PC-3 (cell line): ENCODE results near the gene WDR6. TPM values are rescaled to one million over a fixed set of nuclear protein-coding genes. Genes with fewer than 3 reads are reported as not detected.

Experiments used
- ATAC-seq: fragments of 200-7000 bp; cut with Tn5 transposase; 2 replicates; pipeline ENCODE4 v1.9.1; 2020; ENCODE audit warnings: mild to moderate bottlenecking, moderate library complexity
- BruUV-seq: library from RNA; stranded (reverse); fragments of 400-500 nt; replicated peaks from 2 replicates; lab custom pipeline; 2021; lab: Mats Ljungman, UMichigan
- CTCF ChIA-PET: fragments of 300-600 bp; sonication (Branson Sonifier 250); formaldehyde crosslinking; loops from one replicate; lab custom pipeline; 2022; ENCODE audit warnings: antibody characterized with exemption; lab: Charles Lee
- POLR2A ChIA-PET: fragments of 300-600 bp; sonication (Branson Sonifier 250); formaldehyde crosslinking; loops from one replicate; lab custom pipeline; 2022; ENCODE audit warnings: antibody characterized with exemption; ENCODE audit not compliant: unreplicated experiment; lab: Charles Lee
- DNase-seq: peaks from one replicate; pipeline ENCODE4 v3.0.0-alpha.2; 2015
- H2AFZ ChIP-seq: fragments of 300-600 bp; sonication (generic); 2 replicates; pipeline ENCODE4 v1.6.0; 2016; ENCODE audit warnings: antibody characterized with exemption, low read length
- H3F3A ChIP-seq: fragments of 300-600 bp; sonication (generic); one replicate; pipeline ENCODE4 v1.6.0; 2017; ENCODE audit warnings: antibody characterized with exemption, low read length, control low read depth, mild to moderate bottlenecking; ENCODE audit not compliant: unreplicated experiment
- H3K27ac ChIP-seq: fragments of 300-600 bp; sonication (generic); 2 replicates; pipeline ENCODE4 v1.5.1; 2016; ENCODE audit warnings: mild to moderate bottlenecking, low read length
- H3K27me3 ChIP-seq: fragments of 300-600 bp; sonication (generic); 2 replicates; pipeline ENCODE4 v1.6.1; 2016; ENCODE audit warnings: low read length, mixed read lengths
- H3K36me3 ChIP-seq: fragments of 300-600 bp; sonication (generic); 2 replicates; pipeline ENCODE4 v1.6.1; 2016; ENCODE audit warnings: low read depth, mixed run types, low read length, mixed read lengths
- H3K4me1 ChIP-seq: fragments of 300-600 bp; sonication (generic); 2 replicates; pipeline ENCODE4 v1.5.1; 2016; ENCODE audit warnings: low read length; ENCODE audit not compliant: insufficient read depth
- H3K4me2 ChIP-seq: fragments of 300-600 bp; sonication (generic); 2 replicates; pipeline ENCODE4 v1.6.0; 2016; ENCODE audit warnings: low read length
- H3K4me3 ChIP-seq: fragments of 300-600 bp; sonication (generic); 2 replicates; pipeline ENCODE4 v1.5.1; 2016; ENCODE audit warnings: mild to moderate bottlenecking, low read length, mixed read lengths
- H3K79me2 ChIP-seq: fragments of 300-600 bp; sonication (generic); 2 replicates; pipeline ENCODE4 v1.6.1; 2017; ENCODE audit warnings: low read length, mixed read lengths
- H3K9ac ChIP-seq: fragments of 300-600 bp; sonication (generic); 2 replicates; pipeline ENCODE4 v1.6.0; 2016; ENCODE audit warnings: mild to moderate bottlenecking, low read length
- H3K9me2 ChIP-seq: fragments of 300-600 bp; sonication (generic); replicated peaks from 2 replicates; pipeline ENCODE4 v1.6.1; 2016; ENCODE audit warnings: mixed run types, low read length, mixed read lengths
- H3K9me3 ChIP-seq: fragments of 300-600 bp; sonication (generic); 2 replicates; pipeline ENCODE4 v1.6.1; 2016; ENCODE audit warnings: low read length, mixed read lengths
- H4K20me1 ChIP-seq: fragments of 300-600 bp; sonication (generic); 2 replicates; pipeline ENCODE4 v1.6.1; 2016; ENCODE audit warnings: low read length, mixed read lengths
- EZH2 ChIP-seq: fragments of 300-600 bp; sonication (generic); IDR thresholded peaks from one replicate; pipeline ENCODE4 v1.6.1; 2017; ENCODE audit warnings: antibody characterized with exemption, mild to moderate bottlenecking, low read length; ENCODE audit not compliant: unreplicated experiment
- EZH2phosphoT487 ChIP-seq: fragments of 300-600 bp; sonication (generic); IDR thresholded peaks from 2 replicates; pipeline ENCODE4 v1.6.1; 2018; ENCODE audit warnings: mild to moderate bottlenecking, antibody characterized with exemption, low read length, borderline replicate concordance
- intact Hi-C: fragments of 100-400 bp; cut with micrococcal nuclease; formaldehyde crosslinking; loops from 2 replicates; pipeline ENCODE4 v1.9.0; 2023
- total RNA-seq: library from RNA; depleted of rRNA; stranded (reverse); fragments of >200 nt; gene quantifications from 2 replicates; pipeline ENCODE4 v1.2.3, GENCODE V29; 2014
- TF ChIP-seq, protein P1 (sequence below): fragments of 300-600 bp; sonication (generic); conservative IDR thresholded peaks from 2 replicates; pipeline ENCODE4 v1.5.1; 2017; ENCODE audit warnings: antibody characterized with exemption, low read depth, mild to moderate bottlenecking, low read length

Gene WDR6
- total RNA-seq, 1 experiment from 2014 or later = 92.7 TPM

DNA sequence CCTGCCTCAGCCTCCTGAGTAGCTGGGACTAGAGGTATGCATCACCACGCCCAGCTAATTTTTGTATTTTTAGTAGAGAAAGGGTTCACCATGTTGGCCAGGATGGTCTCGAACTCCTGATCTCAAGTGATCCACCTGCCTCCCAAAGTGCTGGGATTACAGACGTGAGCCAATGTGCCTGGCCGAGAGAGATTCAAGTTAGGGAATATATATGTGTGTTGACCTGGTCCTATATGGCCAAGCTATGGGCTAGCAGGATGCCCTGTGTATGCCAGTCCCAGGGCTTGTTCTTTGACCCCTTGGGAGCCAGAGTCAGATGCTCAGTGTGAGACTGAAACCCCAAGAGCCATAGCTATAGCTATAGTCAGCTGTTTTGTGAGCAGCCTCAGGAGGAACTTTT lies 16.6 kb downstream of the WDR6 start:
- Histone ChIP-seq H2AFZ (no peak overlapping the region), H3K4me3 (no peak overlapping the region), H3K27me3 (no peaks in the 10 kb centered on the region), H3K36me3 (peaks cover 45% of the 10 kb centered on the region), H3K9me3 (no peaks in the 10 kb centered on the region), H3K27ac (no peak overlapping the region), H4K20me1 (0 out of 2 replicates have a peak, but pooled peaks cover 13% of the 10 kb centered on the region), H3F3A (no peaks in the 10 kb centered on the region), H3K4me2 (peak overlapping the region; percentile 32), H3K79me2 (peaks cover 88% of the 10 kb centered on the region), H3K9me2 (no peaks in the 10 kb centered on the region), H3K9ac (no peak overlapping the region), H3K4me1 (peaks cover 45% of the 10 kb centered on the region)
- ATAC-seq (no peak), DNase-seq (no peak)
- CTCF ChIA-PET = no interaction called here
- TF ChIP-seq, protein P1, sequence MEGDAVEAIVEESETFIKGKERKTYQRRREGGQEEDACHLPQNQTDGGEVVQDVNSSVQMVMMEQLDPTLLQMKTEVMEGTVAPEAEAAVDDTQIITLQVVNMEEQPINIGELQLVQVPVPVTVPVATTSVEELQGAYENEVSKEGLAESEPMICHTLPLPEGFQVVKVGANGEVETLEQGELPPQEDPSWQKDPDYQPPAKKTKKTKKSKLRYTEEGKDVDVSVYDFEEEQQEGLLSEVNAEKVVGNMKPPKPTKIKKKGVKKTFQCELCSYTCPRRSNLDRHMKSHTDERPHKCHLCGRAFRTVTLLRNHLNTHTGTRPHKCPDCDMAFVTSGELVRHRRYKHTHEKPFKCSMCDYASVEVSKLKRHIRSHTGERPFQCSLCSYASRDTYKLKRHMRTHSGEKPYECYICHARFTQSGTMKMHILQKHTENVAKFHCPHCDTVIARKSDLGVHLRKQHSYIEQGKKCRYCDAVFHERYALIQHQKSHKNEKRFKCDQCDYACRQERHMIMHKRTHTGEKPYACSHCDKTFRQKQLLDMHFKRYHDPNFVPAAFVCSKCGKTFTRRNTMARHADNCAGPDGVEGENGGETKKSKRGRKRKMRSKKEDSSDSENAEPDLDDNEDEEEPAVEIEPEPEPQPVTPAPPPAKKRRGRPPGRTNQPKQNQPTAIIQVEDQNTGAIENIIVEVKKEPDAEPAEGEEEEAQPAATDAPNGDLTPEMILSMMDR = no peak
- TF ChIP-seq EZH2phosphoT487 = no peak
- TF ChIP-seq EZH2 = no peak
- intact Hi-C loops = loop anchor here (5.0 kb wide), 1 partner anchor 69 kb away; the partner anchor contains the start of gene QRICH1
- no TSS peak for BruUV-seq
- POLR2A ChIA-PET = no interaction called here

DNA sequence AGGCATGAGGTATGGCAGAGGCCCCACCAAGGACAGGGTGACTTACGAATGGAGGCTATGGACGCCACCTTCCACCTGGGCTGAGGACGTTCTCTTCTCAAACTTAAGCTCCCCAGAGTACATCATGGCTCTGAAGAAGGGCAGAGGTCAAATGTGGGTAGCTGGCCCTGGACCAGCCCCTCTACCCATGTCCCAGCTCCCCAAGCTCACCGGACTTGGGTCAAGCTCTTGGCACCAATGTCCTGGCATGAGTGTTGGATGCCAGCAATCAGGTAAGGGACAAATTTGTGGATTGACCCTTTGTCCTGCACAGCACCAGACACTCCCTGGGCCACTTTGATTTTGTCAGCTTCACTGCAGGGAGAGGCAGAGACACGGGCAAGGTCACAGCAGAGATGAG lies 17.3 kb downstream of the WDR6 start:
- Histone ChIP-seq H3K27me3 (no peaks in the 10 kb centered on the region), H3K9me2 (no peaks in the 10 kb centered on the region), H3F3A (peaks cover under 1% of the 10 kb centered on the region), H3K27ac (no peak overlapping the region), H2AFZ (no peak overlapping the region), H3K9ac (no peak overlapping the region), H3K4me3 (no peak overlapping the region), H3K4me2 (peak overlapping the region; percentile 32), H4K20me1 (0 out of 2 replicates have a peak, but pooled peaks cover 13% of the 10 kb centered on the region), H3K9me3 (no peaks in the 10 kb centered on the region), H3K36me3 (peaks cover 45% of the 10 kb centered on the region), H3K79me2 (peaks cover 89% of the 10 kb centered on the region), H3K4me1 (peaks cover 45% of the 10 kb centered on the region)
- POLR2A ChIA-PET = no interaction called here
- DNase-seq (no peak), ATAC-seq (no peak)
- TF ChIP-seq EZH2phosphoT487 = no peak
- TF ChIP-seq EZH2 = no peak
- TF ChIP-seq, protein P1 = no peak
- intact Hi-C loops = loop anchor here (5.0 kb wide), 1 partner anchor 68 kb away; the partner anchor contains the start of gene QRICH1
- CTCF ChIA-PET = no interaction called here
- BruUV-seq = no TSS peak

DNA sequence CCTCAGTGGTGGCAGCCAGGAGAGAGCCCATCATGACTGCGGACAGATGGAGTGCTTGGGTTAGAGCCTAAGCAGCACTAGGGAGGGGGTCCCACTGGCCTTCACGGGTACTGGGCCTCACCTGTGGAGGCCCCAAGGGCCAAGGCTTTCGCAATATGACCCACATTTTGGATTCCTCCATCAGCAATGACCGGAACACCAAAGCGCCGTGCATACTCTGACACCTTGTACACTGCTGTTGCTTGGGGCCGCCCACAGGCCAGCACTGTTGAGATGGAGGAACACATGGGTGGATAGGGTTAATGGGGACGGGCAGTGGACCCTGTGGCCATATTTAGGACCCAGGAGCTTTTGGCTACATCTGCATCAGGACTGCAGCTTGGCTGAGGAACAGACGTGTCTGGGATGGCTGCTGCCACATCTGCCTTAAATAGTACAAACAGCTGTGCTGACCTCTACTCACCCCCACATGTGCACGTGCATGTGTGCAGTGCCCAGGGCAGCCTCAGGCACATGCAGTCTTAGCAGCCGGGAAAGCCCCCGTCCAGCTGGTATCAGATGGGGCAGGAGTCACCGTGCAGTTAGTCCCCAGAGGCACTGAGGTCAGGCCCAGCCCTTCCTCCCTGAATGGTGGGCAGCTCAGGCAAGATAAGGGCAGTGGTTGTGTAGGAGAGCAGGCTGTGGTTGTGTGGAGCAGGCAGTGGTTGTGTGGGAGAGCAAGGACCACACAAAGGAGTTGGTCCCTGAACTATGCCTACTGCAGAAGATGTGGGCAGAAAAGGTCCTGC lies 18.0 kb downstream of the WDR6 start:
- Histone ChIP-seq H3K36me3 (peaks cover 49% of the 10 kb centered on the region), H3K27me3 (no peaks in the 10 kb centered on the region), H3F3A (peaks cover 8% of the 10 kb centered on the region), H3K4me3 (no peak overlapping the region), H3K4me1 (peaks cover 40% of the 10 kb centered on the region), H3K9me2 (no peaks in the 10 kb centered on the region), H3K27ac (no peak overlapping the region), H3K4me2 (no peak overlapping the region), H3K9me3 (no peaks in the 10 kb centered on the region), H2AFZ (no peak overlapping the region), H3K79me2 (peaks cover 81% of the 10 kb centered on the region), H3K9ac (no peak overlapping the region), H4K20me1 (0 out of 2 replicates have a peak, but pooled peaks cover 13% of the 10 kb centered on the region)
- no peak for DNase-seq
- no TSS peak for BruUV-seq
- no peak for ATAC-seq
- TF ChIP-seq, protein P1 = no peak
- TF ChIP-seq EZH2 (no peak), EZH2phosphoT487 (no peak)
- ChIA-PET POLR2A (no interaction called here), CTCF (no interaction called here)
- intact Hi-C loops = no loop called here
